Measurements from ENCODE around the gene MMP24.

- no peak for TF ChIP-seq CTCF (CRISPR knock-in tag; IDR thresholded peaks at IDR 0.05)
- TF ChIP-seq HMG20A (CRISPR knock-in tag; IDR thresholded peaks at IDR 0.05; ENCODE audit: borderline replicate concordance): no peak
- no peak for TF ChIP-seq ARNTL (CRISPR knock-in tag; IDR thresholded peaks at IDR 0.05)
- no peak for TF ChIP-seq HDAC6 (IDR thresholded peaks at IDR 0.05; ENCODE audit: low read depth, low read length)
- no peak for TF ChIP-seq SOX6 (IDR thresholded peaks at IDR 0.05)
- TF ChIP-seq SOX6 (CRISPR knock-in tag; IDR thresholded peaks at IDR 0.05): no peak
- TF ChIP-seq JUN (CRISPR knock-in tag; IDR thresholded peaks at IDR 0.05): no peak
- TF ChIP-seq TCF7L2 (IDR thresholded peaks at IDR 0.05; ENCODE audit: low read depth, low read length): no peak
These were observed 89.6 kb downstream of the MMP24 start for GRCh38 chr20:35316086-35316485.

Data from HepG2 (cell line).